UCSD-AML1 (cell line): ENCODE measurements around the gene SDK2.
"Not testable (repeated sequence)": the region's sequence is repeated elsewhere in the genome, so short reads cannot be mapped to it uniquely, and the experiment has no call there.

Experiments
- DNase-seq: peaks from one replicate; lab custom pipeline; 2025; ENCODE audit not compliant: unreplicated experiment; lab: John Stamatoyannopoulos, UW

The SDK2 gene

GRCh38 chr17:73492125-73492820, 152.0 kb downstream of the SDK2 start:
- DNase-seq: no peak

GRCh38 chr17:73491648-73492047, 152.6 kb downstream of the SDK2 start:
- DNase-seq: no peak

GRCh38 chr17:73490851-73491250, 153.4 kb downstream of the SDK2 start:
- DNase-seq: no peak

- no peak for DNase-seq
Observed at GRCh38 chr17:73489991-73490390, 154.3 kb downstream of the SDK2 start.

- no peak for DNase-seq
Observed at GRCh38 chr17:73489333-73489732, 154.9 kb downstream of the SDK2 start.

GRCh38 chr17:73485130-73485529, 159.1 kb downstream of the SDK2 start:
- no peak for DNase-seq

- no peak for DNase-seq
Observed at GRCh38 chr17:73482894-73483293, 161.4 kb downstream of the SDK2 start.

GRCh38 chr17:73482251-73482716, 162.0 kb downstream of the SDK2 start:
- no peak for DNase-seq

- DNase-seq: no peak
Observed at GRCh38 chr17:73481676-73482075, 162.6 kb downstream of the SDK2 start.

- DNase-seq: no peak
Observed at GRCh38 chr17:73480740-73481139, 163.5 kb downstream of the SDK2 start.

- DNase-seq: no peak
Observed at GRCh38 chr17:73478768-73479424, 165.3 kb downstream of the SDK2 start.

- DNase-seq: no peak
Observed at GRCh38 chr17:73478334-73478733, 165.9 kb downstream of the SDK2 start.

GRCh38 chr17:73476890-73477350, 167.3 kb downstream of the SDK2 start:
- no peak for DNase-seq

- peak; percentile 77 for DNase-seq
Observed at GRCh38 chr17:73474370-73474988, 169.8 kb downstream of the SDK2 start.

- DNase-seq: not testable (repeated sequence)
Observed at GRCh38 chr17:73472715-73473114, 171.5 kb downstream of the SDK2 start.

- no peak for DNase-seq
Observed at GRCh38 chr17:73471924-73472323, 172.3 kb downstream of the SDK2 start.

- no peak for DNase-seq
Observed at GRCh38 chr17:73470316-73470826, 173.9 kb downstream of the SDK2 start.

- no peak for DNase-seq
Observed at GRCh38 chr17:73469311-73469710, 174.9 kb downstream of the SDK2 start.

- DNase-seq: no peak
Observed at GRCh38 chr17:73468221-73468620, 176.0 kb downstream of the SDK2 start.

- DNase-seq: no peak
Observed at GRCh38 chr17:73467651-73468050, 176.6 kb downstream of the SDK2 start.

- no peak for DNase-seq
Observed at GRCh38 chr17:73466704-73467433, 177.4 kb downstream of the SDK2 start.
